SK-N-SH (cell line): Measurements from ENCODE around the gene SLC45A1. TPM values are rescaled to one million over a fixed set of nuclear protein-coding genes. Genes with fewer than 3 reads are reported as not detected.

Experiments used
- CTCF ChIA-PET: fragments of 300-600, 350-600 bp; formaldehyde crosslinking; extraction: SDS; loops from one replicate; lab custom pipeline; 2021; lab: Yijun Ruan, JAX
- POLR2A ChIA-PET: fragments of 350-600 bp; sonication (Branson Sonifier 250); formaldehyde crosslinking; extraction: SDS; loops from one replicate; lab custom pipeline; 2020; ENCODE audit warnings: antibody characterized with exemption, inconsistent platforms; lab: Yijun Ruan, JAX
- DNase-seq: peaks from one replicate; pipeline ENCODE4 v3.0.0; 2012
- H2AFZ ChIP-seq: fragments of 200-600 bp; sonication (generic); 2 replicates; pipeline ENCODE4 v1.8.1; 2016; ENCODE audit warnings: antibody characterized with exemption, mild to moderate bottlenecking, low read depth
- H3F3A ChIP-seq: fragments of 200-600 bp; sonication (generic); replicated peaks from 2 replicates; pipeline ENCODE3; 2016; ENCODE audit warnings: antibody characterized with exemption, mild to moderate bottlenecking; ENCODE audit not compliant: insufficient read depth
- H3K27ac ChIP-seq, 2 experiments: fragments of 200-500 bp in 1 of 2; fragments of 200-600 bp in 1 of 2; sonication (Bioruptor generic) in 1 of 2; sonication (generic), shearing (Covaris generic) in 1 of 2; 2 replicates each; pipeline versions ENCODE4 v1.5.1 to v1.6.1; 2014 to 2016; ENCODE audit warnings: low read depth in 2 of 2, inconsistent platforms in 1 of 2, low read length in 1 of 2, mild to moderate bottlenecking in 1 of 2, mixed read lengths in 1 of 2
- H3K27me3 ChIP-seq: fragments of 200-600 bp; sonication (generic), shearing (Covaris generic); 2 replicates; pipeline ENCODE4 v1.6.1; 2016; ENCODE audit warnings: mixed run types; ENCODE audit not compliant: insufficient read depth
- H3K36me3 ChIP-seq, 2 experiments: fragments of 200-500 bp in 1 of 2; fragments of 200-600 bp in 1 of 2; sonication (Bioruptor generic) in 1 of 2; sonication (generic) in 1 of 2; replicated peaks in 1 of 2; 2 replicates each; pipeline versions ENCODE3 to v1.5.1; 2014 to 2016; ENCODE audit warnings: low read length in 1 of 2, mild to moderate bottlenecking in 1 of 2; ENCODE audit not compliant: insufficient read depth in 2 of 2, control insufficient read depth in 1 of 2
- H3K4me1 ChIP-seq, 2 experiments: fragments of 200-500 bp in 1 of 2; fragments of 200-600 bp in 1 of 2; sonication (Bioruptor generic) in 1 of 2; sonication (generic), shearing (Covaris generic) in 1 of 2; 2 replicates each; pipeline versions ENCODE4 v1.5.1 to v1.6.1; 2014 to 2016; ENCODE audit warnings: low read depth in 1 of 2, low read length in 1 of 2, mixed run types in 1 of 2; ENCODE audit not compliant: insufficient read depth in 2 of 2, control insufficient read depth in 1 of 2
- H3K4me2 ChIP-seq: fragments of 200-600 bp; sonication (generic), shearing (Covaris generic); 2 replicates; pipeline ENCODE4 v1.6.1; 2017; ENCODE audit warnings: mixed run types
- H3K4me3 ChIP-seq, 2 experiments: fragments of 200-500 bp in 1 of 2; fragments of 200-600 bp in 1 of 2; sonication (Bioruptor generic) in 1 of 2; sonication (generic), shearing (Covaris generic) in 1 of 2; 2 replicates each; pipeline versions ENCODE4 v1.5.1 to v1.8.1; 2014 to 2016; ENCODE audit warnings: low read depth in 2 of 2, inconsistent platforms in 1 of 2, low read length in 1 of 2, mild to moderate bottlenecking in 1 of 2, mixed read lengths in 1 of 2, moderate library complexity in 1 of 2
- H3K79me2 ChIP-seq: fragments of 200-600 bp; sonication (generic); 2 replicates; pipeline ENCODE4 v1.8.1; 2017; ENCODE audit warnings: mild to moderate bottlenecking; ENCODE audit not compliant: insufficient read depth
- H3K9ac ChIP-seq: fragments of 200-600 bp; sonication (generic); 2 replicates; pipeline ENCODE4 v1.6.1; 2017; ENCODE audit warnings: mixed run types
- H3K9me2 ChIP-seq: fragments of 200-600 bp; sonication (generic); 2 replicates; pipeline ENCODE4 v1.6.1; 2017; ENCODE audit warnings: mixed run types
- H3K9me3 ChIP-seq: fragments of 200-600 bp; sonication (generic); 2 replicates; pipeline ENCODE4 v1.6.1; 2017; ENCODE audit warnings: mixed run types, mild to moderate bottlenecking, moderate library complexity
- H4K20me1 ChIP-seq: fragments of 200-600 bp; sonication (generic); 2 replicates; pipeline ENCODE4 v1.6.1; 2017; ENCODE audit warnings: mild to moderate bottlenecking, mixed run types; ENCODE audit not compliant: insufficient read depth
- EP300 ChIP-seq, 2 experiments: IDR thresholded peaks; 2 replicates each; pipeline versions ENCODE4 v1.4.0 to v1.6.1; 2012; ENCODE audit warnings: borderline replicate concordance in 1 of 2, low read depth in 1 of 2, low read length in 1 of 2
- GABPA ChIP-seq: IDR thresholded peaks from 2 replicates; pipeline ENCODE4 v1.4.0; 2012; ENCODE audit warnings: low read depth, mild to moderate bottlenecking
- GATA2 ChIP-seq: sonication (generic); formaldehyde crosslinking; IDR thresholded peaks from 2 replicates; pipeline ENCODE4 v1.5.0; 2020; ENCODE audit warnings: mild to moderate bottlenecking, missing genetic modification reagents
- MAX ChIP-seq: IDR thresholded peaks from 2 replicates; pipeline ENCODE4 v1.4.0; 2012; ENCODE audit warnings: low read depth
- NFIC ChIP-seq: IDR thresholded peaks from 2 replicates; pipeline ENCODE4 v1.4.0; 2012; ENCODE audit warnings: borderline replicate concordance
- PBX3 ChIP-seq: IDR thresholded peaks from 2 replicates; pipeline ENCODE4; 2012
- RCOR1 ChIP-seq: fragments of 150-350 bp; IDR thresholded peaks from 2 replicates; pipeline ENCODE4 v1.6.1; 2017; ENCODE audit warnings: antibody characterized with exemption, low read length
- TEAD4 ChIP-seq: IDR thresholded peaks from 2 replicates; pipeline ENCODE4 v1.4.0; 2012; ENCODE audit warnings: mild to moderate bottlenecking, borderline replicate concordance; ENCODE audit not compliant: insufficient read depth
- YY1 ChIP-seq: IDR thresholded peaks from 2 replicates; pipeline ENCODE4 v1.4.0; 2012; ENCODE audit warnings: low read depth, mild to moderate bottlenecking
- WGBS: methylation state at CpG from one replicate; pipeline ENCODE4 v1.1.6; 2017; ENCODE audit warnings: low lambda C conversion rate; 5-methylcytosine and 5-hydroxymethylcytosine counted together
- polyA plus RNA-seq, 3 experiments: library from polyadenylated mRNA; depleted of rRNA; stranded (reverse); fragments of >200 nt; gene quantifications; 2 replicates each; pipeline ENCODE4 v1.2.3, GENCODE V29; 2012
- TF ChIP-seq, protein P1 (sequence below): fragments of 150-350 bp; IDR thresholded peaks from 2 replicates; pipeline ENCODE4 v1.6.1; 2017; ENCODE audit warnings: antibody characterized with exemption, low read length, low read depth, borderline replicate concordance

The SLC45A1 gene
- polyA plus RNA-seq, 1 of the 3 experiments (the other 2 are of a cell fraction) = 2.5 TPM

GRCh38 chr1:8358241-8358896 lies 40.5 kb downstream of the SLC45A1 start:
- ChIA-PET CTCF (interaction anchor here (1.2 to 1.7 kb wide), 4 partner anchors 9 to 368 kb away, joined by 3 to 5 read pairs (median 4); no protein-coding TSS in a partner anchor), POLR2A (no interaction called here)
- Histone ChIP-seq H3K79me2 (no peaks in the 10 kb centered on the region), H3K9ac (no peak overlapping the region), H2AFZ (no peak overlapping the region), H3K27me3 (no peaks in the 10 kb centered on the region), H3K27ac (no peak overlapping the region; a peak in 1 of 4 replicates), H3K9me3 (no peaks in the 10 kb centered on the region), H3K4me2 (no peak overlapping the region), H3F3A (peaks cover under 1% of the 10 kb centered on the region), H3K36me3 (peaks cover 5 to 89% of the 10 kb centered on the region in 2 experiments), H4K20me1 (no peaks in the 10 kb centered on the region), H3K9me2 (no peaks in the 10 kb centered on the region), H3K4me3 (no peak overlapping the region), H3K4me1 (peaks cover 0 to 18% of the 10 kb centered on the region in 2 experiments; a peak in 1 of 4 replicates)
- 92% methylated on average over 26 of the region's 46 CpGs for WGBS
- DNase-seq = no peak
- no peak for TF ChIP-seq RCOR1

DNA sequence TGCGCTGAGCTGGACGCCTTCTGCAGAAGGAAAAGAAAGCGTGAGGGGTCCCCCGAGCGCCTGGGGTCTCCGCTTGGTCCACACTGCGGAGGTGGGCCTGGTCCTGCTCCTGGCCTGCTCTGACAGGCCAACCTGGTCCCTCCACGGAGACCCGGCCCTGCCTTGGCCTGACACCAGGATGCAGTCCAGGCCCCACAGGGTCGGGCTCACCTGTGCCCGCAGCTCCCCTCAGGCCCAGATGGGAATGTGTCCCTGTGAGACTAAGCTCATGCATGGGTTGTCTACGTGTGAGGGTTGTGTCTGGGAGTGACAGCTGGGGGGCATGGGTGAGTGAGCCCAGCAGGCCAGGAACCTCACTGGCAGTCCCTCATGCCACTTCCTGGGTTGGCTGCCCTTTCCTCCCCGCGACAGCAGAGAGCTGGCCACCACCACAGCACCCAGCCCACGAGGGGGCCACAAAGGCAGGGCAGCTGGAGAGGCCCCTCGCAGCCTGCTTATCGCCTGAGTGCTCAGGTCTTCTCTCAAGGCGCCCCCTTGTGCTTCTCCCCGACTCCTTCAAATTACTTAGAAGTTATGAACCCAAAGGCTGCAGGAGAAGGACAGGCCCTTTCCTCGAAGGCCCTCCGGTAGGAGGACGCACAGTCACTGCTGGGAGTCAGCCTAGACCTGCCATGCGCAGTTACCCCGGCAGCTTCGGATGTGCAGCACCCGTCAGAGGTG lies 41.1 kb downstream of the SLC45A1 start:
- Histone ChIP-seq H3K79me2 (no peaks in the 10 kb centered on the region), H3K4me1 (peaks cover 0 to 13% of the 10 kb centered on the region in 2 experiments; a peak in 1 of 4 replicates), H2AFZ (no peak overlapping the region), H3K9me3 (no peaks in the 10 kb centered on the region), H3K9me2 (no peaks in the 10 kb centered on the region), H3K27ac (no peak overlapping the region; a peak in 1 of 4 replicates), H3K4me2 (no peak overlapping the region), H3K9ac (no peak overlapping the region), H3K27me3 (no peaks in the 10 kb centered on the region), H3F3A (no peaks in the 10 kb centered on the region), H3K4me3 (no peak overlapping the region), H4K20me1 (no peaks in the 10 kb centered on the region), H3K36me3 (peaks cover 5 to 89% of the 10 kb centered on the region in 2 experiments)
- ChIA-PET POLR2A (no interaction called here), CTCF (interaction anchor here (1.4 to 2.1 kb wide), 4 partner anchors 8 to 367 kb away, joined by 3 to 7 read pairs (median 4); no protein-coding TSS in a partner anchor)
- no peak for TF ChIP-seq PBX3
- TF ChIP-seq GABPA = no peak
- TF ChIP-seq TEAD4 = no peak
- no peak for TF ChIP-seq MAX
- TF ChIP-seq GATA2 = no peak
- TF ChIP-seq EP300 (IDR thresholded peaks at IDR 0.05; ENCODE audit: borderline replicate concordance in 1 of 2, low read depth in 1 of 2, low read length in 1 of 2) = no peak
- TF ChIP-seq YY1 = no peak
- TF ChIP-seq, protein P1, sequence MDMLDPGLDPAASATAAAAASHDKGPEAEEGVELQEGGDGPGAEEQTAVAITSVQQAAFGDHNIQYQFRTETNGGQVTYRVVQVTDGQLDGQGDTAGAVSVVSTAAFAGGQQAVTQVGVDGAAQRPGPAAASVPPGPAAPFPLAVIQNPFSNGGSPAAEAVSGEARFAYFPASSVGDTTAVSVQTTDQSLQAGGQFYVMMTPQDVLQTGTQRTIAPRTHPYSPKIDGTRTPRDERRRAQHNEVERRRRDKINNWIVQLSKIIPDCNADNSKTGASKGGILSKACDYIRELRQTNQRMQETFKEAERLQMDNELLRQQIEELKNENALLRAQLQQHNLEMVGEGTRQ = no peak
- TF ChIP-seq NFIC = no peak
- no peak for DNase-seq
- 98% methylated on average over 15 of the region's 26 CpGs for WGBS
